OCI-LY1 (cell line): ENCODE measurements around the gene CFHR2.

Experiments used
- H2AFZ ChIP-seq: fragments of 200-600 bp; sonication (generic), shearing (Covaris generic); 2 replicates; pipeline ENCODE4 v1.6.0; 2014; ENCODE audit warnings: antibody characterized with exemption, mild to moderate bottlenecking, low read length
- H3F3A ChIP-seq: fragments of 200-600 bp; sonication (generic), shearing (Covaris generic); 2 replicates; pipeline ENCODE4 v1.6.0; 2014; ENCODE audit warnings: mild to moderate bottlenecking, antibody characterized with exemption, low read length, moderate library complexity; ENCODE audit not compliant: insufficient read depth
- H3K27ac ChIP-seq: fragments of 200-600 bp; sonication (generic); 2 replicates; pipeline ENCODE4 v1.5.1; 2014; ENCODE audit warnings: low read length, mixed run types, mild to moderate bottlenecking, low read depth; ENCODE audit not compliant: poor library complexity, severe bottlenecking
- H3K27me3 ChIP-seq: fragments of 200-600 bp; sonication (generic); 2 replicates; pipeline ENCODE4 v1.6.0; 2014; ENCODE audit warnings: antibody characterized with exemption, mild to moderate bottlenecking, low read length, moderate library complexity; ENCODE audit not compliant: insufficient read depth
- H3K36me3 ChIP-seq: fragments of 200-600 bp; sonication (generic); 2 replicates; pipeline ENCODE4 v1.6.1; 2014; ENCODE audit warnings: mild to moderate bottlenecking, antibody characterized with exemption, low read length, moderate library complexity, mixed read lengths; ENCODE audit not compliant: insufficient read depth
- H3K4me1 ChIP-seq: fragments of 200-600 bp; sonication (generic); 2 replicates; pipeline ENCODE4 v1.5.1; 2014; ENCODE audit warnings: mild to moderate bottlenecking, low read length, moderate library complexity; ENCODE audit not compliant: insufficient read depth, severe bottlenecking
- H3K4me2 ChIP-seq: fragments of 200-600 bp; sonication (generic), shearing (Covaris generic); 2 replicates; pipeline ENCODE4 v1.6.1; 2014; ENCODE audit warnings: low read length
- H3K4me3 ChIP-seq: fragments of 200-600 bp; sonication (generic); 2 replicates; pipeline ENCODE4 v1.5.1; 2014; ENCODE audit warnings: low read length, low read depth, mild to moderate bottlenecking, mixed read lengths; ENCODE audit not compliant: poor library complexity, severe bottlenecking
- H3K79me2 ChIP-seq: fragments of 200-600 bp; shearing (Covaris generic); 2 replicates; pipeline ENCODE4 v1.6.1; 2016; ENCODE audit warnings: mixed run types, low read length, mixed read lengths; ENCODE audit not compliant: insufficient read depth
- H3K9ac ChIP-seq: fragments of 200-600 bp; sonication (generic), shearing (Covaris generic); 2 replicates; pipeline ENCODE4 v1.6.1; 2014; ENCODE audit warnings: mild to moderate bottlenecking, low read length, mixed read lengths
- H3K9me2 ChIP-seq: fragments of 200-600 bp; sonication (generic), shearing (Covaris generic); 2 replicates; pipeline ENCODE4 v1.6.1; 2014; ENCODE audit warnings: low read depth, mild to moderate bottlenecking, low read length, mixed read lengths
- H3K9me3 ChIP-seq: fragments of 200-600 bp; shearing (Covaris generic); 2 replicates; pipeline ENCODE4 v1.6.1; 2014; ENCODE audit warnings: low read length, mixed read lengths
- H4K20me1 ChIP-seq: fragments of 200-600 bp; sonication (generic), shearing (Covaris generic); 2 replicates; pipeline ENCODE4 v1.6.0; 2016; ENCODE audit warnings: mild to moderate bottlenecking, low read length; ENCODE audit not compliant: insufficient read depth
- EZH2 ChIP-seq: fragments of 200-600 bp; sonication (generic), shearing (Covaris generic); IDR thresholded peaks from 2 replicates; pipeline ENCODE4 v1.8.0; 2017; ENCODE audit warnings: borderline replicate concordance, mixed run types, mild to moderate bottlenecking, antibody characterized with exemption, low read length, moderate library complexity, mixed read lengths
- TF ChIP-seq, protein P1 (sequence below): fragments of 200-600 bp; sonication (generic), shearing (Covaris generic); IDR thresholded peaks from 2 replicates; pipeline ENCODE4 v1.5.1; 2017; ENCODE audit warnings: mild to moderate bottlenecking, antibody characterized with exemption, low read length, moderate library complexity, mixed read lengths

The CFHR2 gene

GRCh38 chr1:196960854-196961253 lies 17.3 kb downstream of the CFHR2 start:
- Histone ChIP-seq H3K27ac (no peak overlapping the region), H4K20me1 (no peaks in the 10 kb centered on the region), H3F3A (no peaks in the 10 kb centered on the region), H3K9me2 (no peaks in the 10 kb centered on the region), H3K27me3 (no peaks in the 10 kb centered on the region), H3K4me2 (no peak overlapping the region), H2AFZ (no peak overlapping the region), H3K36me3 (no peaks in the 10 kb centered on the region), H3K9me3 (no peaks in the 10 kb centered on the region), H3K4me3 (no peak overlapping the region), H3K9ac (no peak overlapping the region), H3K79me2 (no peaks in the 10 kb centered on the region), H3K4me1 (no peaks in the 10 kb centered on the region)
- TF ChIP-seq EZH2, result no peak

DNA sequence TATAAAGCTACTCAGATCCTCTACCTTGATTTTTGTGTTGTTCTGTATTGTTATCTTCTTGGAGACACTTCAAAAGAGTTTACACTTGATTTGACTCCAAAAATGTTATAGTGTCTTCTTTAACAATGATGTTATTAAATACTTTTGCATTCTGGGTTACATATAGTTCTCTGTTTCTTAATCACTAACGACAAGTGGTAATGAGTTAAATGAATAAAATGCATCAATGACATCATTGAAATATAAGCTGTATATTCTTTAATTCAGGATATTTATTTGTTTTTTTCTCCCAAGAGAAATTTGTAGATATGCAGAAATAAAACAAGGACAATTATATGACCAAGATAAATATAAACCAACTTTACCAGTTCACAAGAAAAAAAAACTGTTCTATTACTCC lies 26.6 kb downstream of the CFHR2 start:
- Histone ChIP-seq H3K4me1 (no peaks in the 10 kb centered on the region), H3F3A (no peaks in the 10 kb centered on the region), H3K27ac (no peak overlapping the region), H3K4me3 (no peak overlapping the region), H3K9me3 (no peaks in the 10 kb centered on the region), H3K27me3 (no peaks in the 10 kb centered on the region), H3K4me2 (no peak overlapping the region), H3K36me3 (no peaks in the 10 kb centered on the region), H3K79me2 (no peaks in the 10 kb centered on the region), H3K9me2 (no peaks in the 10 kb centered on the region), H4K20me1 (no peaks in the 10 kb centered on the region), H3K9ac (no peak overlapping the region), H2AFZ (no peak overlapping the region)
- no peak for TF ChIP-seq EZH2
- TF ChIP-seq, protein P1, sequence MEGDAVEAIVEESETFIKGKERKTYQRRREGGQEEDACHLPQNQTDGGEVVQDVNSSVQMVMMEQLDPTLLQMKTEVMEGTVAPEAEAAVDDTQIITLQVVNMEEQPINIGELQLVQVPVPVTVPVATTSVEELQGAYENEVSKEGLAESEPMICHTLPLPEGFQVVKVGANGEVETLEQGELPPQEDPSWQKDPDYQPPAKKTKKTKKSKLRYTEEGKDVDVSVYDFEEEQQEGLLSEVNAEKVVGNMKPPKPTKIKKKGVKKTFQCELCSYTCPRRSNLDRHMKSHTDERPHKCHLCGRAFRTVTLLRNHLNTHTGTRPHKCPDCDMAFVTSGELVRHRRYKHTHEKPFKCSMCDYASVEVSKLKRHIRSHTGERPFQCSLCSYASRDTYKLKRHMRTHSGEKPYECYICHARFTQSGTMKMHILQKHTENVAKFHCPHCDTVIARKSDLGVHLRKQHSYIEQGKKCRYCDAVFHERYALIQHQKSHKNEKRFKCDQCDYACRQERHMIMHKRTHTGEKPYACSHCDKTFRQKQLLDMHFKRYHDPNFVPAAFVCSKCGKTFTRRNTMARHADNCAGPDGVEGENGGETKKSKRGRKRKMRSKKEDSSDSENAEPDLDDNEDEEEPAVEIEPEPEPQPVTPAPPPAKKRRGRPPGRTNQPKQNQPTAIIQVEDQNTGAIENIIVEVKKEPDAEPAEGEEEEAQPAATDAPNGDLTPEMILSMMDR, result no peak

- Histone ChIP-seq H3K9ac (no peak overlapping the region), H3F3A (no peaks in the 10 kb centered on the region), H3K9me2 (no peaks in the 10 kb centered on the region), H3K4me1 (no peaks in the 10 kb centered on the region), H3K4me2 (no peak overlapping the region), H3K9me3 (no peaks in the 10 kb centered on the region), H3K27ac (no peak overlapping the region), H3K4me3 (no peak overlapping the region), H4K20me1 (no peaks in the 10 kb centered on the region), H3K27me3 (no peaks in the 10 kb centered on the region), H2AFZ (no peak overlapping the region), H3K79me2 (no peaks in the 10 kb centered on the region), H3K36me3 (no peaks in the 10 kb centered on the region)
- no peak for TF ChIP-seq EZH2
Measured at GRCh38 chr1:196976278-196976677, 32.7 kb downstream of the CFHR2 start.

DNA sequence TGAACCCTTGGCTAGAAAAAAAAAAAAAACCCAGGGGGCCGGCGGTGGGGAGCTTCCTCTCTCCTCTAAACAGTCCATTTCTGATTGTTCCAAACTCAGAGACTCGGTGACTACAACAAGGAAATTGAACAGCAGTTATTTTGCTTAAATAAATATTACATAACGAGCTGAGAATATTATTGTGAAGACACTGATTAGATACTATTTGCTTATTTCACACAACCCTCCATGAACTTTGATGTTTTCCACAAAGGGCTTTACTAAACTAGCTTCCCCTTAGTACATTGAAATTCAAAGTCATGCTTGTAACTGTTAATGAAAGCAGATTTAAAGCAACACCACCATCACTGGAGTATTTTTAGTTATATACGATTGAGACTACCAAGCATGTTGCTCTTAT lies 33.7 kb downstream of the CFHR2 start, which contains the start of gene CFHR5:
Gene CFHR5, plus strand, starts transcription at position 279 of the 400 bp plus-strand sequence. Its CDS starts 109 bp downstream, at position 388.
- H3K4me3 ChIP-seq, result no peak within 1 kb of the TSS
- no peaks in the 10 kb centered on the region for H3K27me3 ChIP-seq
- H3K9me3 ChIP-seq, result no peaks in the 10 kb centered on the region
- H2AFZ ChIP-seq, result no peak within 1 kb of the TSS
- H3K79me2 ChIP-seq, result no peaks in the 10 kb centered on the region
- no peak within 1 kb of the TSS for H3K9ac ChIP-seq
- no peaks in the 10 kb centered on the region for H3K4me1 ChIP-seq
- no peak for TF ChIP-seq EZH2
- TF ChIP-seq, protein P1, result no peak
- no peak within 1 kb of the TSS for H3K27ac ChIP-seq
- no peak within 1 kb of the TSS for H3K4me2 ChIP-seq
- no peaks in the 10 kb centered on the region for H3F3A ChIP-seq
- no peaks in the 10 kb centered on the region for H3K36me3 ChIP-seq
- H4K20me1 ChIP-seq, result no peaks in the 10 kb centered on the region
- no peaks in the 10 kb centered on the region for H3K9me2 ChIP-seq
